ENCODE measurements around the gene FKBP5.

- TF ChIP-seq CTCF (IDR thresholded peaks at IDR 0.05; ENCODE audit: poor library complexity, severe bottlenecking) (no peak), EZH2 (IDR thresholded peaks at IDR 0.05; ENCODE audit: borderline replicate concordance, insufficient read depth, low read length, poor library complexity, severe bottlenecking) (no peak), TAF1 (IDR thresholded peaks at IDR 0.05; ENCODE audit: low read depth) (no peak), POLR2AphosphoS5 (IDR thresholded peaks at IDR 0.05) (no peak), SMC3 (conservative IDR thresholded peaks at IDR 0.05; ENCODE audit: poor library complexity) (no peak), EP300 (conservative IDR thresholded peaks at IDR 0.05; ENCODE audit: poor library complexity, severe bottlenecking) (no peak), REST (IDR thresholded peaks at IDR 0.05; ENCODE audit: borderline replicate concordance) (no peak), RAD21 (conservative IDR thresholded peaks at IDR 0.05) (no peak), MXI1 (conservative IDR thresholded peaks at IDR 0.05; ENCODE audit: poor library complexity, severe bottlenecking) (no peak)
Measured at GRCh38 chr6:35719404-35719829, 30.7 kb upstream of the FKBP5 start.

Measured in neural cell (in vitro differentiated cells).